NCI-H748 (cell line): ENCODE measurements around the gene PLXNA2.

Source experiments
- DNase-seq: peaks from one replicate; lab custom pipeline; 2025; ENCODE audit not compliant: unreplicated experiment; lab: John Stamatoyannopoulos, UW

PLXNA2 gene

DNA sequence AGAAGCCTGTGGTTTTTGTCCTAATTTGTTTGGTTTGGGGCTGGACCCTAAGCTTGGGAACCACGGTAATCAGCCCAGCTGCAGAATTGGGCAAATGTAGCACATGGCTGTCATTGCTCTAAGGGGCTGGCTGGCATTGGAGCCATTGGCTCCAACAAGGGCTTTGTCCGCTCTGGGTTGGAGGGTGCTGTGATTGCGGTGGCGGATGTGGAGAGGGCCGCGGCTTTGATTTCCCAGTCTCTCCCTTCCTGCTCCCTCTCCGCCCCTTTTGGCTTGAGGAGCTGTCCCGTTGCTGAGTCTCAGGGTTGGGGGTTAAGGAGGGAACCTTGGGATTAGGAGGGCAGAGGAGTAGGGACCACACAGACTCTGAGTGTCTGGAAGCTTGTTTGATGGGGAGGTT is 241.5 kb downstream of the PLXNA2 start:
- no peak for DNase-seq

- DNase-seq, result no peak
Observed at GRCh38 chr1:208002078-208002477, 242.1 kb downstream of the PLXNA2 start.

GRCh38 chr1:208000504-208000903 is 243.7 kb downstream of the PLXNA2 start:
- no peak for DNase-seq

GRCh38 chr1:207999972-208000371 is 244.2 kb downstream of the PLXNA2 start:
- DNase-seq, result no peak

- DNase-seq, result no peak
Observed at GRCh38 chr1:207999274-207999915, 244.8 kb downstream of the PLXNA2 start.

GRCh38 chr1:207998691-207999090 is 245.5 kb downstream of the PLXNA2 start:
- DNase-seq, result no peak

DNA sequence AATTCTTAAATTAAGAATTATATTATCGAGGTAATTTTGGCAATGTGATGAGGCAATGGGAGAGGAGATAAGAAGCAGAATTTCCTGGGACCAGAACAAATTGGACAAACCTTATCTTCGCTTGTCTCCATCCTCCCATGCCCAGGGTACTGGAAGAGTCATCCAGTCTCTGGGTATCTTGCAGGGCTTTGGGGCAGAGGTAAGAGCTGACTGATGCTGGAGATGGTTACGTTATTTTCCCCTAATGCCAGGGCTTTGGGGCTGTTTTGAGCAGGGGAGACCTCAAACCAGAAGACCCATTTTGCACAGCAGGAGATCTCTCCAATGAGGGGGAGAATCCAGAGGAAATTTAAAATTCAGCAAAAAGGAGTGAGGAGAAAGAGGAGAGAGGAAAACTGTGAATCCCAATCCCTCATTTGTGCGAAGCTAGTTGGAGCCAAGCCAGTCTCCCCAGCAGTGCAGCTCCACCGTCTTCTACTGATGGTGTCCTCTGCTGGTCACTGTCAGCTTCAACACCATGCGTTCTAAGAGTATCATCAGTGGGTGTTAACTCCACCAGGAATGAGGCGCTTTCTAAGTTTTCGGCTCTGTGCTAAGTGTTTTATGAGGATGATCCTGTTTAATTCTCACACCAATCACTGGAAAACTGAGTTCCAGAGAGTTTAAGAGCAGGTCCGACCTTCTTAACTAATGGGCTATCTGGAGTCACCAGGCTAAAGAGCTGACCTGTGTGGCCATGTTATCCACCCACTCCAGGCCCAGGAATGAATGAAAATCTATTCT is 246.5 kb downstream of the PLXNA2 start:
- DNase-seq, result peak; percentile 48

- DNase-seq, result no peak
Observed at GRCh38 chr1:207996636-207997035, 247.5 kb downstream of the PLXNA2 start.

GRCh38 chr1:207995576-207995975 is 248.6 kb downstream of the PLXNA2 start:
- DNase-seq, result no peak

DNA sequence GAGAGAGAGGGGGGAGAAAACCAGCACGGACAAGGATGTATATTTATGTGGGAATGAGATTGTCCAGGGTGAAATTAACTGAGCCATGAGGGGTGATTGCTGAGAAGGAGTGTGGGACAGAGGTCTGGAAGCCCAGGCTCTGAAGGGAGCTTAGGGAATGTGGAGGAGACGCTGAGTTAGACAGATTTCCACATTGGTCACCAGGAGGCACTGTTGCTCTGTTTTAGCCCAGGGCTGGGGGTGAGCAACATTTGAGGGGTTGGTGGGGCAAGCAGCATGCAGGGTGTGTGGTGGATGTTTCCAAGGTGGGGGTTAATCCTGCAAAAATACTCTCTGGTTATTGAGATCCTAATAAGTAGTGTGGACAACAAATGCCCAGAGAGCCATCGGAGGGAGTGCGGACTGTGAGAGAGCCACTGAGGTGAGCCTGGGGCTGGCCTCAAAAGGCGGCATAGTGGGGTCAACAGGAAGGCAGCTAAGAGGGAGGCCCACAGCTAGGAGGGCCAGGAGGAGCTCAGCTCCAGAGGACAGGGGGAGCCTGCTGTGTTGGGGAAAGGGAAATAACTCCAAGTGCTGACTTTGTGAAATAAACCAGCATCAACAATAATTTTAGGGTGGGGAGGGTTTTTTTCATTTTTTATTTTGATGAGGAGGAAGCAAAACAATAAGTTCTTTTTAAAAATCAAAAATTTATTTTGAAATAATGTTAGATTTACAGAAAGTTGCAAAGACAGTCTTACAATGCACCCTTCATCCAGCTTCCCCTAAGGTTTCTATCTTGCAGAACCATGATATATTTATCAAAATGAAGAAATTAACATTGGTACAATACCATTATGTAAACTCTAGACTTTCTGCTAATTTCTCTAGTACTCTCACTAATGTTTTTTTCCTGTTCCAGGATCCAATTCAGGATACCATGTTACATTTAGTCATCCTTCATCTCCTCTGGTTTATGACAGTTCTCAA is 250.4 kb downstream of the PLXNA2 start:
- no peak for DNase-seq

- DNase-seq, result no peak
Observed at GRCh38 chr1:207992677-207993236, 251.4 kb downstream of the PLXNA2 start.

DNA sequence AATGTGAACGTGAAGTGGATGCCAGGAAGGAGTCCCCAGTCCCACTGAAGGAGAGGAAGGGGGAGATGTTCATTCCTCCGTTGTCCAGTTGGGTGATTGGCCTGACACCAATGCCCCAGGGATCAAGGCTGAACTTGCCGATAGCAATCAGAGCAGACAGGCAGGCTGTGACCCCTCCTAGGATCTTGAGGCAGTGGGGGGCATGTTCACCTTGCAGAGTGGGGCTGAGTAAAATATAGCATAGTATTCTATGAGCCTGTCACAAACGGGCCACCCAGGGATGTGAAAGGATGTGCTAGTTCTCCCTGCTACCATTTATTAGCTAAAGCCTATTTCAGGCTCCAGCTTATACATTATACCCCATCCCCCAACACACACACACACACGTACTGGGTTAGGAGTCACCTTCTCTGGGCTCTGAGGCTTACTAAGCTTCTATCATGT is 252.6 kb downstream of the PLXNA2 start:
- no peak for DNase-seq

- no peak for DNase-seq
Observed at GRCh38 chr1:207990876-207991582, 253.2 kb downstream of the PLXNA2 start.

- DNase-seq, result no peak
Observed at GRCh38 chr1:207990455-207990854, 253.7 kb downstream of the PLXNA2 start.

- DNase-seq, result no peak
Observed at GRCh38 chr1:207988326-207989165, 255.6 kb downstream of the PLXNA2 start.

DNA sequence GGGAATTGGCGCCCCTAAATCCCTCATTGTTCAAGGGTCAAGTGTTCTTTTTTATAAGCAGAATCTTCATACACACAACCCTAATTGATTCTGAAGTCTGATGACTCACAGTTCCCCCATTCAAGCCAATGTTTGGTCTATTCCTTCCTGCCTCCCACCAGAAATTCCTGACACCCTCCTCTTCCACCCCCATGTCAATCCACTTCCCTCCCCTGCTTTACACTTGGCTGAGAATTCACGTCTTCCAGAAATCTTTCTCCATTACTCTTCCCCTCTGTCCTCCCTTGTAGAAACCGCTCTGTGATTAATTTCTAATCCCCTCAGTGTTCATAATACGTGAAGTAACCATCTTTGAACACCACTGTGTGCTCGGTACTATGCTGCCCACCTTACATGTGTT is 257.0 kb downstream of the PLXNA2 start:
- no peak for DNase-seq

GRCh38 chr1:207985996-207986395 is 258.2 kb downstream of the PLXNA2 start:
- DNase-seq, result no peak

DNA sequence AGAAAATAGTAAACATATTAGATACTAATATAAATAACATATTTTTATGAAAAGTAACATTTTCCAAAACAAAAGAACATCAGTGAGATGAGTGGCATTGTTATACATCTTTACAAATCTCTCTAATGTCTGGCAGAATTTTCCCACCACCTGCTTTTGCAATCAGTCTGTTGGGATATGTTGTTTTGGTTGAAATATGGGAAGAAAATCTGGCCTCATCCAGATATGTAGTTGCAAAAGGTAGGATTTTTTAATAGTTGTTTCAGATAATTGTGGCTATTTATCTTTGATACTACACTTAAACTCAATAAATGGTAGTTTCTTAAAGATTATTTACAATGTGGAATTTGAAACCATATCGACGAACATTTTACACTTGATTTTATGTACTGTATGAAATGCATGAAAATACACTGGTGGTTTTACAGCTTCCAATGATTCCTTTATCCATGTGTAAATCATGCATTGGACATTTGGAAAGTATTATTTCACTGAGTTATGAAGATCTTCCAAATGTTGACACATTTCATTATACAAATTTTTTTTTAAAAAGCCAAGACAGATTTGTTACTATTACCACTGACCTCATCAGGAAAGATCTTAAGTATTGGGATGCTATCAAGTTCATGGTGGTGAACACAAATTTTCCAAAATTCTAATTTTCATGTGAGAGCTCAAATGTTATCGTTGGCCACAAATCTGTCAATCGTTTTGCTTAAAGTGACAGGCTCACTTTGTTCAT is 259.2 kb downstream of the PLXNA2 start:
- no peak for DNase-seq
